Neural cell (in vitro differentiated cells): ENCODE data around the gene ABCA2. TPM values are rescaled to one million over a fixed set of nuclear protein-coding genes. Genes with fewer than 3 reads are reported as not detected.

Experiments used
- H2AFZ ChIP-seq: fragments of 200-600, 300-800 bp; sonication (generic), shearing (Covaris generic); 2 replicates; pipeline ENCODE4 v1.6.0; 2014; ENCODE audit warnings: low read depth, mild to moderate bottlenecking, antibody characterized with exemption, low read length, moderate library complexity
- H3F3A ChIP-seq: fragments of 200-600 bp; shearing (Covaris generic); 2 replicates; pipeline ENCODE4 v1.6.1; 2016; ENCODE audit warnings: mild to moderate bottlenecking, moderate library complexity, mixed read lengths, antibody characterized with exemption, low read length; ENCODE audit not compliant: insufficient read depth, poor library complexity, severe bottlenecking
- H3K27ac ChIP-seq: fragments of 200-600, 300-800 bp; sonication (generic), shearing (Covaris generic); 2 replicates; pipeline ENCODE4 v1.5.1; 2014; ENCODE audit warnings: mild to moderate bottlenecking, low read length, moderate library complexity
- H3K27me3 ChIP-seq: fragments of 300-800, 200-600 bp; sonication (generic), shearing (Covaris generic); 2 replicates; pipeline ENCODE4 v1.6.0; 2014; ENCODE audit warnings: mild to moderate bottlenecking, low read depth, low read length, moderate library complexity; ENCODE audit not compliant: insufficient read depth
- H3K36me3 ChIP-seq: fragments of 300-800, 200-600 bp; sonication (generic), shearing (Covaris generic); 2 replicates; pipeline ENCODE4 v1.5.1; 2014; ENCODE audit warnings: mild to moderate bottlenecking, antibody characterized with exemption, low read length, moderate library complexity; ENCODE audit not compliant: insufficient read depth
- H3K4me2 ChIP-seq: fragments of 300-800, 200-600 bp; sonication (generic), shearing (Covaris generic); 2 replicates; pipeline ENCODE4 v1.6.0; 2014; ENCODE audit warnings: mild to moderate bottlenecking, low read length
- H3K4me3 ChIP-seq: fragments of 300-800, 200-600 bp; sonication (generic), shearing (Covaris generic); 2 replicates; pipeline ENCODE4 v1.5.1; 2014; ENCODE audit warnings: mild to moderate bottlenecking, low read length, moderate library complexity
- H3K79me2 ChIP-seq: fragments of 200-600 bp; shearing (Covaris generic); replicated peaks from 2 replicates; pipeline ENCODE4 v1.6.0; 2014; ENCODE audit warnings: mild to moderate bottlenecking, low read length, moderate library complexity; ENCODE audit not compliant: insufficient read depth
- H3K9ac ChIP-seq: fragments of 300-800, 200-600 bp; sonication (generic), shearing (Covaris generic); 2 replicates; pipeline ENCODE4 v1.6.1; 2016; ENCODE audit warnings: mild to moderate bottlenecking, low read length, mixed read lengths
- H3K9me2 ChIP-seq: fragments of 200-600 bp; shearing (Covaris generic); 2 replicates; pipeline ENCODE4 v1.6.1; 2016; ENCODE audit warnings: mild to moderate bottlenecking, low read length, mixed read lengths; ENCODE audit not compliant: insufficient read depth
- H3K9me3 ChIP-seq: fragments of 200-600, 300-800 bp; sonication (generic), shearing (Covaris generic); 2 replicates; pipeline ENCODE4 v1.6.1; 2016; ENCODE audit warnings: mild to moderate bottlenecking, mixed run types, low read length, moderate library complexity, mixed read lengths
- H4K20me1 ChIP-seq: fragments of 200-600 bp; shearing (Covaris generic); 2 replicates; pipeline ENCODE4 v1.6.1; 2016; ENCODE audit warnings: mild to moderate bottlenecking, mixed run types; ENCODE audit not compliant: insufficient read depth
- CTCF ChIP-seq: fragments of 450-650 bp; IDR thresholded peaks from 2 replicates; pipeline ENCODE4 v1.5.1; 2014; ENCODE audit warnings: antibody characterized with exemption, mild to moderate bottlenecking, moderate library complexity; ENCODE audit not compliant: poor library complexity, severe bottlenecking
- EP300 ChIP-seq: fragments of 450-650 bp; conservative IDR thresholded peaks from 2 replicates; pipeline ENCODE4 v1.6.1; 2014; ENCODE audit warnings: antibody characterized with exemption, mild to moderate bottlenecking, moderate library complexity; ENCODE audit not compliant: poor library complexity, severe bottlenecking
- EZH2 ChIP-seq: fragments of 200-600, 300-800 bp; shearing (Covaris generic), sonication (generic); IDR thresholded peaks from 2 replicates; pipeline ENCODE4 v1.6.1; 2014; ENCODE audit warnings: antibody characterized with exemption, low read length, borderline replicate concordance, mild to moderate bottlenecking; ENCODE audit not compliant: insufficient read depth, poor library complexity, severe bottlenecking
- MXI1 ChIP-seq: fragments of 450-650 bp; conservative IDR thresholded peaks from 2 replicates; pipeline ENCODE4 v1.6.1; 2014; ENCODE audit warnings: antibody characterized with exemption, mild to moderate bottlenecking; ENCODE audit not compliant: poor library complexity, severe bottlenecking
- POLR2AphosphoS5 ChIP-seq: IDR thresholded peaks from 2 replicates; pipeline ENCODE4 v1.6.1; 2012
- RAD21 ChIP-seq: fragments of 450-650 bp; conservative IDR thresholded peaks from 2 replicates; pipeline ENCODE4 v1.6.1; 2014; ENCODE audit warnings: antibody characterized with exemption, mild to moderate bottlenecking, moderate library complexity
- REST ChIP-seq: IDR thresholded peaks from 2 replicates; pipeline ENCODE4 v1.6.1; 2012; ENCODE audit warnings: borderline replicate concordance
- SMC3 ChIP-seq: fragments of 450-650 bp; conservative IDR thresholded peaks from 2 replicates; pipeline ENCODE4 v1.6.1; 2014; ENCODE audit warnings: antibody characterized with exemption, mild to moderate bottlenecking, moderate library complexity; ENCODE audit not compliant: poor library complexity
- TAF1 ChIP-seq: IDR thresholded peaks from 2 replicates; pipeline ENCODE4 v1.6.1; 2012; ENCODE audit warnings: low read depth
- polyA plus RNA-seq: library from polyadenylated mRNA; depleted of rRNA; stranded (reverse); fragments of >200 nt; gene quantifications from 2 replicates; pipeline ENCODE4 v1.2.3, GENCODE V29; 2014

The ABCA2 gene
- polyA plus RNA-seq, 1 donor from 2014 or later: 30.6 TPM

GRCh38 chr9:137039611-137040366 is 11.8 kb upstream of the ABCA2 start:
- H4K20me1 ChIP-seq: peaks cover 8% of the 10 kb centered on the region
- no peaks in the 10 kb centered on the region for H3F3A ChIP-seq
- H3K9ac ChIP-seq: no peak overlapping the region
- no peak overlapping the region for H3K4me2 ChIP-seq
- H2AFZ ChIP-seq: no peak overlapping the region
- H3K27ac ChIP-seq: no peak overlapping the region
- H3K27me3 ChIP-seq: no peaks in the 10 kb centered on the region
- H3K9me2 ChIP-seq: no peaks in the 10 kb centered on the region
- no peaks in the 10 kb centered on the region for H3K36me3 ChIP-seq
- TF ChIP-seq POLR2AphosphoS5: no peak
- TF ChIP-seq EZH2: no peak
- TF ChIP-seq SMC3: no peak
- no peak for TF ChIP-seq EP300
- no peak for TF ChIP-seq CTCF
- no peak for TF ChIP-seq RAD21
- TF ChIP-seq MXI1: no peak
- no peak for TF ChIP-seq REST
- no peak for TF ChIP-seq TAF1
- no peaks in the 10 kb centered on the region for H3K9me3 ChIP-seq
- peaks cover 14% of the 10 kb centered on the region for H3K79me2 ChIP-seq
- H3K4me3 ChIP-seq: no peak overlapping the region

- Histone ChIP-seq H3K27ac (no peak overlapping the region), H3K27me3 (no peaks in the 10 kb centered on the region), H2AFZ (no peak overlapping the region), H3K4me2 (no peak overlapping the region), H4K20me1 (no peaks in the 10 kb centered on the region), H3F3A (no peaks in the 10 kb centered on the region), H3K4me3 (no peak overlapping the region), H3K9me3 (no peaks in the 10 kb centered on the region), H3K9ac (no peak overlapping the region), H3K9me2 (no peaks in the 10 kb centered on the region), H3K36me3 (no peaks in the 10 kb centered on the region), H3K79me2 (peaks cover 5% of the 10 kb centered on the region)
- no peak for TF ChIP-seq MXI1
- no peak for TF ChIP-seq CTCF
- no peak for TF ChIP-seq RAD21
- TF ChIP-seq EP300: no peak
- no peak for TF ChIP-seq REST
- TF ChIP-seq POLR2AphosphoS5: no peak
- no peak for TF ChIP-seq TAF1
- TF ChIP-seq SMC3: no peak
- no peak for TF ChIP-seq EZH2
Observed at GRCh38 chr9:137038916-137039315, 10.9 kb upstream of the ABCA2 start.
